Activated naive CD4-positive, alpha-beta T cell treated with anti-CD3 and anti-CD28 coated beads, Interleukin-2, amount 50 U/mL, for 72 hours (primary cell): ENCODE results near the gene AMBRA1. TPM values are rescaled to one million over a fixed set of nuclear protein-coding genes. Genes with fewer than 3 reads are reported as not detected.
A peak's percentile ranks its signal among the peaks of the same experiment; 100 is the strongest.

ENCODE experiments used
- ATAC-seq, 2 donors: fragments of 150-1000 bp; cut with Tn5 transposase; 2 replicates each; pipeline ENCODE4 v1.10.0; 2021; ENCODE audit warnings: mild to moderate bottlenecking in 2 of 2, moderate library complexity in 2 of 2
- DNase-seq, 2 donors: peaks; one replicate each; pipeline ENCODE4 v3.0.0; 2021 to 2022; ENCODE audit warnings: low spot score in 2 of 2
- H3K27ac Mint-ChIP-seq, 2 donors: one replicate each; pipeline ENCODE4 v1.8.0; 2022; ENCODE audit warnings: mild to moderate bottlenecking in 2 of 2, mixed read lengths in 2 of 2
- H3K36me3 Mint-ChIP-seq, 2 donors: one replicate each; pipeline ENCODE4 v1.8.0; 2022; ENCODE audit warnings: mixed read lengths in 2 of 2
- H3K9me3 Mint-ChIP-seq, 2 donors: one replicate each; pipeline ENCODE4 v1.8.0; 2022; ENCODE audit warnings: mixed read lengths in 2 of 2
- total RNA-seq, 2 donors: library from RNA; stranded (reverse); gene quantifications; one replicate each; pipeline ENCODE4 v1.2.3, GENCODE V29; 2022

AMBRA1 gene
- total RNA-seq, 2 donors from 2014 or later: 20.9 to 28.5 TPM

GRCh38 chr11:46511342-46511741 is 82.5 kb downstream of the AMBRA1 start:
- ATAC-seq: no peak
- Mint-ChIP-seq H3K9me3 (no peaks in the 10 kb centered on the region), H3K27ac (no peak overlapping the region), H3K36me3 (no peaks in the 10 kb centered on the region)
- no peak for DNase-seq

- H3K36me3 Mint-ChIP-seq: no peaks in the 10 kb centered on the region
- ATAC-seq (no peak), DNase-seq (no peak)
- no peaks in the 10 kb centered on the region for H3K9me3 Mint-ChIP-seq
- no peak overlapping the region for H3K27ac Mint-ChIP-seq
Measured at GRCh38 chr11:46508360-46508759, 85.5 kb downstream of the AMBRA1 start.

- Mint-ChIP-seq H3K27ac (peak overlapping the region; percentile 49 to 93), H3K36me3 (no peaks in the 10 kb centered on the region)
- ATAC-seq: no peak
Measured at GRCh38 chr11:46506483-46506791, 87.4 kb downstream of the AMBRA1 start.

DNA sequence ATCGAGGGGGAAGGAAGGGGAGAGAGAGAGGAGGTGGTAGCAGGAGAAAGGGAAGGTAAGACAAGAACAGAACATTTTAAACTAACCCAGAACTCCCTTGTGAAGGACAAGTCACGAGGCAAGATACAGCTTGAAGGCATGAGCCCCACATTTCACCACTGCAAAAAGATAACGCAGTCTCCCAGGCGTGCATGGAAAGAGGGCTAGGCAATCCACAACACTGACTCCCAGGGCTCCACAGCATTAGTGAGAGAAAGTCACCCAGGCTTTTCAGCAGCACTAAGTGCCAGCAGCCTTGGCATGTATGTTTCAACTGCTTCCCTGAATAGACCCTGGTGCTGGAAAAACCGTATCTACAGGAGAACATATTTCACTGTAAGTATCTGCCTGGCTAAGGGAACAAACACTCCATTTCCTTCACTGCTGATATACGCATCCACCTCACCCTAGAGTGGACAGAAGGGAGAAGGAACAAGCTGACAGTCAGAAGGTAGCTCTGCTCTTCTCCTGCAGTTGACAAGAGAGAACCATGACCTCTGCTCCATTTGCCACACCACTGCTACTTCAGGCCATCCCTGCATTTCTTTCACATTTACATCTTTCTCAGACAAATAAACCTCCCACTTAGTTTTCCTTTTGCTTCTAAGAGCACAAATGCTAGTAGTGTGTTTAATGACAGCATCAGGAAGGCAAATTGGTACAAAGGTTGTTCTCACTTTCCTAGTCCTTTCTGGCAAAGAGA is 87.9 kb downstream of the AMBRA1 start:
- DNase-seq: no peak
- H3K27ac Mint-ChIP-seq: peak overlapping the region; percentile 49 to 93
- ATAC-seq: no peak
- H3K36me3 Mint-ChIP-seq: no peaks in the 10 kb centered on the region
- H3K9me3 Mint-ChIP-seq: no peaks in the 10 kb centered on the region

More at GRCh38 chr11:46506483-46506791, 87.4 kb downstream of the AMBRA1 start:
- no peaks in the 10 kb centered on the region for H3K9me3 Mint-ChIP-seq
- no peak for DNase-seq

DNA sequence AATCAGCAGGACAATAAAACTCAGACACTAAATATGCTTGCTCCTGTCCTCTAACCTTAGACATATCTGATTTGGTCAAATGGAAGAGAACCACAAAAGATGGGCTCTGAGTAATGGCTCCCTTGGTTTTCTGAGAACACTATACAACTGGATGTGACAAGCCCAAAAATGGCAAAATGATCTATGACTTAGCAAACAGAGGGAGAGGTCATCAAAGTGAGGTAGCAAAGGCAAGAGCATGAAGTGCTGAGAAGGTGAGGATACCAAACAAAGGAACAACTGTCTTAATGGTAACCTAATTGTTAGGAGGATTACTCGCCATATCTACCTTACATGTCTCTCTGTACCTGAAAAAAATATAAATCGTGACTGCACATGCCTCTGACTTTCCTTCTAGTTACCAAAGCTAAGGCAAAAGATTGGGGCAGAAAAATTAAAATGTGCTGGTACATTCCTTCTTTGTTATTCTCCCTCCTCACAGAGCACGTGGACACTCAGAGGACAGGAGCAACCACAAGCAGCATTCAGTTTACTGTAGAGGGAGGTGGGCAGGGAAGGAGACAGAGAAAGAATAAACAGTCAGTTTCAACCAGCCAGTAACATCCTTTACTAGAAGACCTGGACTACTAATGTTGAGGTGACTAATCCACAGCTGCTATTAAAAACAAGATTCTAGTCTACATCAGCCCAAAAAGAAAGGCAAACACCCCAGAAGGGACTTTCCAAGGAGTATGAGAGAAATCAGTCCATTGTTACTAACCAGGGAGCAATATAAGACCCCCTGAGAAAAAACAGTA is 88.8 kb downstream of the AMBRA1 start:
- DNase-seq (peak in 1 of 2 donors; percentile 14), ATAC-seq (peak; percentile 89 to 93)
- no peaks in the 10 kb centered on the region for H3K36me3 Mint-ChIP-seq
- H3K9me3 Mint-ChIP-seq: no peaks in the 10 kb centered on the region
- peak overlapping the region; percentile 49 to 93 for H3K27ac Mint-ChIP-seq

GRCh38 chr11:46499821-46500220 is 94.0 kb downstream of the AMBRA1 start:
- H3K27ac Mint-ChIP-seq: no peak overlapping the region

DNA sequence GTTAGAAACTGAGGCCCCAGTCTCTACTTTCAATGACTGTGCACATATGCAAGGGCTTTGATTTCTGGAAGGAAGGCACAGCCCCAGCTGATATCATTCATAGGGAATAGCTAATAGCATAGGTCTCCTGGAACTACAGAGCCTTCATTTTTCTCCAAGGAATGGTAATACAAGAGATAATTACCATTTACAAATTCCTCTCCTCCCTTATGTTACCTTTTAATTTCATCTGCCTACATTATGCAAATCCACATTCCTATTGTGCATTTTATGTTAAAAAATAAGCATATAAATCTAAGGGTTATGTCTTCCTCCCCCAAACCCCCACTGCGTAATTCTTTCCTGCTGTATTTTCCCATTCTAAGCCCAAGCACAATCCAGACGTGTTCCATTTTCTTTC is 94.9 kb downstream of the AMBRA1 start:
- H3K36me3 Mint-ChIP-seq: no peaks in the 10 kb centered on the region
- DNase-seq (no peak), ATAC-seq (no peak)
- no peak overlapping the region for H3K27ac Mint-ChIP-seq
- H3K9me3 Mint-ChIP-seq: no peaks in the 10 kb centered on the region

More at GRCh38 chr11:46499821-46500220, 94.0 kb downstream of the AMBRA1 start:
- Mint-ChIP-seq H3K36me3 (no peaks in the 10 kb centered on the region), H3K9me3 (no peaks in the 10 kb centered on the region)
- DNase-seq (no peak), ATAC-seq (no peak)

- H3K36me3 Mint-ChIP-seq: no peaks in the 10 kb centered on the region
- H3K27ac Mint-ChIP-seq: no peak overlapping the region
- ATAC-seq (no peak), DNase-seq (no peak)
- H3K9me3 Mint-ChIP-seq: no peaks in the 10 kb centered on the region
Measured at GRCh38 chr11:46498179-46498578, 95.6 kb downstream of the AMBRA1 start.

- DNase-seq (no peak), ATAC-seq (no peak)
- Mint-ChIP-seq H3K36me3 (no peaks in the 10 kb centered on the region), H3K9me3 (no peaks in the 10 kb centered on the region), H3K27ac (peak overlapping the region in 1 of 2 donors; percentile 8)
Measured at GRCh38 chr11:46497498-46497897, 96.3 kb downstream of the AMBRA1 start.

GRCh38 chr11:46493791-46494190 is 100.0 kb downstream of the AMBRA1 start:
- Mint-ChIP-seq H3K36me3 (no peaks in the 10 kb centered on the region), H3K27ac (peak overlapping the region in 1 of 2 donors; percentile 75), H3K9me3 (no peaks in the 10 kb centered on the region)
- no peak for ATAC-seq
- no peak for DNase-seq

GRCh38 chr11:46492532-46492931 is 101.3 kb downstream of the AMBRA1 start:
- no peaks in the 10 kb centered on the region for H3K36me3 Mint-ChIP-seq
- H3K9me3 Mint-ChIP-seq: no peaks in the 10 kb centered on the region
- DNase-seq: no peak
- no peak overlapping the region for H3K27ac Mint-ChIP-seq
- no peak for ATAC-seq

DNA sequence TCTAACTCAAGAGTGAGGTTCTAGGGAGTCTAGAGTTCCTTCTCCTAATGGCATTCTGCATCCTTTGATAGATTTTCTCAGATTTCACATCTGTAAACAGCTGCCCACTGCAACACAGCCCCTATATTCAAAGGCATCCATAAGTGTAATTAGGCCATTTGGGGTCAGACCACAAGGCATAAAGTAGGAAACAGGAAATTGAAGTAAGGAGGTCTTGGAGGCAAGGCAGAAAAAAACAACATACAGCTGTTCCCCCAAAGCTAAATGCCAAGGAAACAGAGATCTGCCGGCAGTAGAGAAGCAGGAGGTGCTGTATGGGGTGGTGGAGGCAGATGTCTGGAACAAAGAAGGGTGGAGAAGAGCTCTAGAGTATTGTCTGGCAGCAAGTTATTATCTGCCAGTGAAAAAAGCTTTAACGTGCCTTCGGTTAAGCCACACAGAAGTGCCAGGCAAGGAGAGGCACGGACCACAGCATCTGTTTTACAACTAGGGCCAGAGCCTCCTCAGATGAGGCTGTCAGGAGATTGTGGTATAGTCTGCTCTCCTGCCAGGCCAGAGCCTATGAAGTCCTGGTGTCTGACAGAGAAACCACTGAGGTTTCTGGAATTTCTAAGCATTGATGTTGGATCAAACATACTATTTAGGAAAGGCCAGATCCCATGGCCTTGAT is 102.0 kb downstream of the AMBRA1 start:
- ATAC-seq: no peak
- no peak overlapping the region for H3K27ac Mint-ChIP-seq
- no peaks in the 10 kb centered on the region for H3K9me3 Mint-ChIP-seq
- H3K36me3 Mint-ChIP-seq: no peaks in the 10 kb centered on the region
- no peak for DNase-seq

GRCh38 chr11:46490666-46491065 is 103.2 kb downstream of the AMBRA1 start:
- no peak for DNase-seq
- no peaks in the 10 kb centered on the region for H3K9me3 Mint-ChIP-seq
- H3K27ac Mint-ChIP-seq: no peak overlapping the region
- no peaks in the 10 kb centered on the region for H3K36me3 Mint-ChIP-seq
- ATAC-seq: no peak

- Mint-ChIP-seq H3K27ac (no peak overlapping the region), H3K36me3 (no peaks in the 10 kb centered on the region), H3K9me3 (no peaks in the 10 kb centered on the region)
- ATAC-seq: peak; percentile 41 to 71
- peak in 1 of 2 donors; percentile 32 for DNase-seq
Measured at GRCh38 chr11:46489656-46490560, 103.9 kb downstream of the AMBRA1 start.

DNA sequence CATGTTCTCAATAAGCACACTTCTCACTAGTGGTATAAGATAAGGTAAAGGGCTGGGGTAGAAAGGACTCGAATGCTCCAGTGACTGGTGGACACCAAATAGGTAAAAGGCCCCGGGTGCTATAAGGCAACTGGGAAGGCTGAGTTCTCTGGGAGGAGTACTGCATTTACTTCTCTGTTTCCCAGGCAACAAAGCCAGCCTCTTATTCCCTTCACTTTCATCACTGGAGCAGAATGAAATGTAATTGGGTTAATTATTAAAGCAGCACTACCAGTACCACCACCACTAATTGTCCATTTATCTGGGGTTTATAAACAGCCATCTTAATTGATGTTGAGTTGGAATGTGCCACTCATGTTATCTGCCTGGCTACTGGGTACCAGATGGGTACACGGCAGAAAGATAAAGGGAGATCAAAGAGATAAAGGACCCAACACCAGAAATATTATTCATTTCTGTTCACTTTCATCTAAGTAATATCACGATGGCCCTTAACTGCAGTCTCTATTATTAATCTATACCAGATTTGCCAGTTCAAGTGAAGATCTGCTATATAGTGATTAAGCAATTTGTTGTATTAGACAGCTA is 107.9 kb downstream of the AMBRA1 start:
- no peaks in the 10 kb centered on the region for H3K9me3 Mint-ChIP-seq
- H3K27ac Mint-ChIP-seq: no peak overlapping the region
- DNase-seq (no peak), ATAC-seq (no peak)
- peaks cover 0 to 6% of the 10 kb centered on the region in 2 donors for H3K36me3 Mint-ChIP-seq

GRCh38 chr11:46484101-46484500 is 109.7 kb downstream of the AMBRA1 start:
- no peak overlapping the region for H3K27ac Mint-ChIP-seq
- no peaks in the 10 kb centered on the region for H3K9me3 Mint-ChIP-seq
- DNase-seq (no peak), ATAC-seq (no peak)
- peaks cover 0 to 6% of the 10 kb centered on the region in 2 donors for H3K36me3 Mint-ChIP-seq
